ENCODE measurements around the gene DMWD. TPM values are rescaled to one million over a fixed set of nuclear protein-coding genes. Genes with fewer than 3 reads are reported as not detected.

The DMWD gene
- total RNA-seq, 4 donors from 2014 or later = 4.4 to 103 (median 36.9) TPM

DNA sequence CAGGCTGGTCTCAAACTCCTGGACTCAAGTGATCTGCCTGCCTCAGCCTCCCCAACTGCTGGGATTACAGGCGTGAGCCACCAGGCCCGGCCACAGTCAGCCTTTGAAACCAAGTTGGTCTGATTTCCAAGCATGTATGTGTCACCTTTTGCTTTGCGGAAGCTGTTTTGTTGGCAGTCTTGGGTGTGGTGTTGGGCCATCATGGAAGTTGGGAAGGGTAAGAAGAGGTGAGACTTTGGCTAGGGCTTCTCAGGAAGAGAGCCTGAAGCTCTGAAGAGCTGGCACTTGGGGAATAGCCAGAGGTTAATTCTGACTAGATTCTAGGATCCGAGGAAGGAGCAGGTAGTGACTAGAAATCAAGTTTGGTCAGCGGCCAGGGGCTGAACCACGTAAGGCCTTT is 19.7 kb upstream of the DMWD start:
- Histone ChIP-seq H3K36me3 (no peaks in the 10 kb centered on the region), H3K4me3 (no peak overlapping the region), H3K27ac (no peak overlapping the region), H3K9me3 (no peaks in the 10 kb centered on the region), H3K4me1 (no peaks in the 10 kb centered on the region), H3K27me3 (no peaks in the 10 kb centered on the region)
- TF ChIP-seq POLR2A (IDR thresholded peaks at IDR 0.05) (no peak), CTCF (IDR thresholded peaks at IDR 0.05) (no peak)
- DNase-seq = no peak
- intact Hi-C loops (cut with DNase I; ENCODE audit: low total_unique reads) = no loop called here

DNA sequence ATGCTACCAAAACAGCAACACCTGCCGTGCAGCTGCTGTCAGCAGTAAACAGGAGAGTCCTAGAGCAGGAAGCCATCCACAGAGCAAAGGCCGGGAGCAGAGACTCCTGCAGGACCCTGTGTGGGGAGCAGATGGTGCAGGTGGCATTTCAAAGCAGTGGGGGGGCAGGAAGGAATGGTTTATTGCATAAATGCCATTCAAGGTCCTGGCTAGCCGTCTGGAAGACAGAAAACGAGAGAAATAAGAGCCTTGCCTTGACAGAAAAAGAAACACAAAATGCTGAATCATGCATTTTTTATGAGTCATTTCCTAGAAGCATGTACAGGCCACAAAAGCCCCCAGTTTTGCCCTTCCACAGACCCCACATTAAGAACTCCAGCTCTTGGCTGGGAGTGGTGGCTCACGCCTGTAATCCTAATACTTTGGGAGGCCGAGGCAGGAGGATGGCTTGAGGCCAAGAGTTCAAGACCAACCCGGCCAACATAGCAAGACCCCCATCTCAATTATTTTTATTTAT is 17.1 kb upstream of the DMWD start:
- no peaks in the 10 kb centered on the region for H3K9me3 ChIP-seq
- no peak overlapping the region for H3K4me3 ChIP-seq
- no peak overlapping the region for H3K27ac ChIP-seq
- no peaks in the 10 kb centered on the region for H3K36me3 ChIP-seq
- H3K27me3 ChIP-seq = no peaks in the 10 kb centered on the region
- no peaks in the 10 kb centered on the region for H3K4me1 ChIP-seq
- DNase-seq = no peak
- intact Hi-C loops (cut with DNase I; ENCODE audit: low total_unique reads) = no loop called here
- TF ChIP-seq CTCF (IDR thresholded peaks at IDR 0.05) = no peak
- TF ChIP-seq POLR2A (IDR thresholded peaks at IDR 0.05) = no peak

- no peaks in the 10 kb centered on the region for H3K4me1 ChIP-seq
- no peak overlapping the region for H3K27ac ChIP-seq
- no peak for DNase-seq
- H3K36me3 ChIP-seq = no peaks in the 10 kb centered on the region
- intact Hi-C loops (cut with DNase I; ENCODE audit: low total_unique reads) = no loop called here
- no peaks in the 10 kb centered on the region for H3K27me3 ChIP-seq
- TF ChIP-seq POLR2A (IDR thresholded peaks at IDR 0.05) (no peak), CTCF (IDR thresholded peaks at IDR 0.05) (no peak)
- H3K4me3 ChIP-seq = no peak overlapping the region
- H3K9me3 ChIP-seq = no peaks in the 10 kb centered on the region
These were observed 13.1 kb upstream of the DMWD start for GRCh38 chr19:45805719-45806118.

GRCh38 chr19:45804959-45805230 is 12.2 kb upstream of the DMWD start:
- Histone ChIP-seq H3K9me3 (no peaks in the 10 kb centered on the region), H3K4me1 (no peaks in the 10 kb centered on the region), H3K27me3 (no peaks in the 10 kb centered on the region), H3K4me3 (no peak overlapping the region), H3K27ac (no peak overlapping the region), H3K36me3 (no peaks in the 10 kb centered on the region)
- DNase-seq = no peak
- intact Hi-C loops (cut with DNase I; ENCODE audit: low total_unique reads) = no loop called here
- no peak for TF ChIP-seq CTCF (IDR thresholded peaks at IDR 0.05)
- TF ChIP-seq POLR2A (IDR thresholded peaks at IDR 0.05) = no peak

DNA sequence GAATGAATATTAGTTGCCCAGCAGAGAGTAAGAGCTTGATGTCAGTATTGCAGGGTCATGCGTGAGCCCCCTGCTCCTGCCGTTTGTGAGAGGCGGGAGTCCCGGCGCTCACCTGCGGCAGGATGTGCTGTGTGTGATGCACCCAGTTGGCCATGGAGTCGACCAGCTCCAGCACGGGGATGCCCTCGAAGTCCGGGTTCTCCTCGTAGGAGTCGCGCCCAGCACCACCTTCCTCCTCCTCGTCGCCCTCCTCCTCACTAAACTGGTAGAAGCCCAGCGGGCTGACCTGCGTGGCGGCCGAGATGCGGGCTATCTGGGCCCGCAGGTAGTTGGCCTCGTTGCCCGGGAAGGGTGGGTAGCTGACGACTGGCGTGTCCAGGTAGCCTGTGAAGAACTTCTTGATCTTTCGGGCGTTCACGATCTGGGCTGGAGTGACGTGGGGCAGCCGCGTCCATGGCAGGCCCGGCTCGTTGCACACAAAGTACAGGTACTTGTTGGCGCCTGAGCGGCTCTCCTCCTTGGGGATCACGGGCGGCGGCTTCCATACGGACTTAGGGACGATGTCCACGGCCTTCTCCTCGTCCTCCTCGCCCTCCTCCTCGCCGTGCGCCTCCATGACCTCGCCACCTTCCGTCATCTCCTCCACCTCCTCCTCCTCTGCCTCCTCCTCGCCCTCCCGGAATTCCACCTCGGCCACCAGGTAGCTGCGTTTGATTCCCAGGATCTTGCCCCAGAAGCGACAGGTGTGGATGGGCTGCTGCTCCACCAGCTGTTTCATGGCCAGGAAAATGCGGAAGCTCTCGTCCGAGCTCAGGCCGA is 11.7 kb upstream of the DMWD start:
- H3K27ac ChIP-seq = no peak overlapping the region
- no peaks in the 10 kb centered on the region for H3K27me3 ChIP-seq
- no peak overlapping the region for H3K4me3 ChIP-seq
- no peak for TF ChIP-seq CTCF (IDR thresholded peaks at IDR 0.05)
- TF ChIP-seq POLR2A (IDR thresholded peaks at IDR 0.05) = no peak
- H3K4me1 ChIP-seq = no peaks in the 10 kb centered on the region
- no peaks in the 10 kb centered on the region for H3K36me3 ChIP-seq
- DNase-seq = no peak
- intact Hi-C loops (cut with DNase I; ENCODE audit: low total_unique reads) = no loop called here
- no peaks in the 10 kb centered on the region for H3K9me3 ChIP-seq

Measured in uterus (tissue), 4 donors.